ENCODE measurements around the gene ITGA7. TPM values are rescaled to one million over a fixed set of nuclear protein-coding genes. Genes with fewer than 3 reads are reported as not detected.

Gene ITGA7
- total RNA-seq, 1 donor from 2014 or later: 23.6 TPM

DNA sequence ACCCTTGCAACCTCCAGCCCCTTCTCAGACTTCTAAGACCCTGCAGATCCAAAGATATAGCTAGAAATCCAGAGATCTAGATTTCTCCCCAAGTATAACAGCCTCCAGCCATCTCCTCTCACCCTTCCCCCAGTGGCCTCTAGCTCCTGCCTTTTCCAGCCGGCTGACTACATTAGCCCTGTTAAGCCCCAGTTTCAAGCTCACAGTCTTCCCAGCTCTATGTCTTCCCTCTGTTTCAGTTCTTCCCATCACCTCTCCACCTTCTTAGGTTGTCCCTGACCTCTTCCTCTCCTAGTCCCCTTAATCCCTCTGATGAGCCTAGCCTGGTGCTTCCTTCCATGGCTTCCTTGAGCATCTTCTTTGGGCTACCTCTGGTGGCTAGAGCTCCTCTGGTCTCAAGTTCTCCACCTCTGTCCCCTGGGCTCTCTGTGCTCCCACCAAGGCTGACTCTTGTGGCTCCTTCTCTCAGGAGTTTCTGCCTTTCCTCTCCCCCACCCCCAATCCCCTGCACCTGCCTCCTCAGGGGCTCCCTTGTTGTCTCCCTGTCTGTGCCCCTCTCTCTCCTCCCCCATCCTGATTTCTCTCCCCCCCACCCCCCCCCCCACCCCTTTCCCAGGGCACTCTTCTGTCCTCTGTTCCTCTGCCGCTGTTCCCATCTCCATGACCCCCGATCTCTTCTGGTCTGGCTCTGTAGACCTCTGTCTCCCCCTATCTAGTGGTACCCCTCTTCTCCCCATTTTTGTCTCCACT is 34.4 kb upstream of the ITGA7 start:
- no peak for DNase-seq (ENCODE audit: extremely low spot score in 2 of 2)
- intact Hi-C loops (cut with DNase I): loop anchor here (10.0 kb wide), 1 partner anchor 53 kb away; no protein-coding TSS in a partner anchor
- H3K4me1 ChIP-seq: peaks cover 50% of the 10 kb centered on the region

DNA sequence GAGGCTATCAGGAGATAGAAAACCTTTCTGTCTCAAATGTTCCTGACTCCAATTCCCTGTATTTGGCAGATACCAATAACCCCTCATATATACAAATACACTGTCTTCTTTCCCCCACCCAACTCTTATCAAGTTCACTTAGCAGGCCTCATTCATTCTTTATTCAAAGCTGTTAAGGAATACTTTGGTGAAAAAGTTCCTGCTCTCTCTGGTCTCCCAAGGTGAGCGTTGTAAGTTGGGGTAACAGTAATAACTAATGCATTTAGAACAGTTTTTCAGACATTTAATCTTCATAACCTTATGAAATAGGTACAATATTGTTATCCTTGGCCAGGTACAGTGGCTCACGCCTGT is 31.3 kb upstream of the ITGA7 start:
- Histone ChIP-seq H3K4me1 (peaks cover 32% of the 10 kb centered on the region), H3K9me3 (no peaks in the 10 kb centered on the region), H3K27me3 (no peaks in the 10 kb centered on the region), H3K36me3 (no peaks in the 10 kb centered on the region), H3K27ac (no peak overlapping the region), H3K4me3 (peak overlapping the region; percentile 50 to 60)
- intact Hi-C loops (cut with DNase I): no loop called here
- no peak for DNase-seq (ENCODE audit: extremely low spot score in 2 of 2)
- TF ChIP-seq, protein P1, sequence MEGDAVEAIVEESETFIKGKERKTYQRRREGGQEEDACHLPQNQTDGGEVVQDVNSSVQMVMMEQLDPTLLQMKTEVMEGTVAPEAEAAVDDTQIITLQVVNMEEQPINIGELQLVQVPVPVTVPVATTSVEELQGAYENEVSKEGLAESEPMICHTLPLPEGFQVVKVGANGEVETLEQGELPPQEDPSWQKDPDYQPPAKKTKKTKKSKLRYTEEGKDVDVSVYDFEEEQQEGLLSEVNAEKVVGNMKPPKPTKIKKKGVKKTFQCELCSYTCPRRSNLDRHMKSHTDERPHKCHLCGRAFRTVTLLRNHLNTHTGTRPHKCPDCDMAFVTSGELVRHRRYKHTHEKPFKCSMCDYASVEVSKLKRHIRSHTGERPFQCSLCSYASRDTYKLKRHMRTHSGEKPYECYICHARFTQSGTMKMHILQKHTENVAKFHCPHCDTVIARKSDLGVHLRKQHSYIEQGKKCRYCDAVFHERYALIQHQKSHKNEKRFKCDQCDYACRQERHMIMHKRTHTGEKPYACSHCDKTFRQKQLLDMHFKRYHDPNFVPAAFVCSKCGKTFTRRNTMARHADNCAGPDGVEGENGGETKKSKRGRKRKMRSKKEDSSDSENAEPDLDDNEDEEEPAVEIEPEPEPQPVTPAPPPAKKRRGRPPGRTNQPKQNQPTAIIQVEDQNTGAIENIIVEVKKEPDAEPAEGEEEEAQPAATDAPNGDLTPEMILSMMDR (IDR thresholded peaks at IDR 0.05): no peak
- TF ChIP-seq POLR2A (IDR thresholded peaks at IDR 0.05) (no peak), POLR2AphosphoS5 (IDR thresholded peaks at IDR 0.05; ENCODE audit: insufficient read depth in 1 of 2, low read depth in 1 of 2) (no peak)

More for the DNA sequence above, 34.4 kb upstream of the ITGA7 start:
- peak overlapping the region; percentile 59 to 63 for H3K4me3 ChIP-seq
- H3K9me3 ChIP-seq: no peaks in the 10 kb centered on the region
- no peak for TF ChIP-seq POLR2AphosphoS5 (IDR thresholded peaks at IDR 0.05; ENCODE audit: insufficient read depth in 1 of 2, low read depth in 1 of 2)
- TF ChIP-seq, protein P1 (IDR thresholded peaks at IDR 0.05): no peak
- TF ChIP-seq POLR2A (IDR thresholded peaks at IDR 0.05): no peak
- no peaks in the 10 kb centered on the region for H3K36me3 ChIP-seq
- no peaks in the 10 kb centered on the region for H3K27me3 ChIP-seq
- peak overlapping the region; percentile 80 for H3K27ac ChIP-seq

DNA sequence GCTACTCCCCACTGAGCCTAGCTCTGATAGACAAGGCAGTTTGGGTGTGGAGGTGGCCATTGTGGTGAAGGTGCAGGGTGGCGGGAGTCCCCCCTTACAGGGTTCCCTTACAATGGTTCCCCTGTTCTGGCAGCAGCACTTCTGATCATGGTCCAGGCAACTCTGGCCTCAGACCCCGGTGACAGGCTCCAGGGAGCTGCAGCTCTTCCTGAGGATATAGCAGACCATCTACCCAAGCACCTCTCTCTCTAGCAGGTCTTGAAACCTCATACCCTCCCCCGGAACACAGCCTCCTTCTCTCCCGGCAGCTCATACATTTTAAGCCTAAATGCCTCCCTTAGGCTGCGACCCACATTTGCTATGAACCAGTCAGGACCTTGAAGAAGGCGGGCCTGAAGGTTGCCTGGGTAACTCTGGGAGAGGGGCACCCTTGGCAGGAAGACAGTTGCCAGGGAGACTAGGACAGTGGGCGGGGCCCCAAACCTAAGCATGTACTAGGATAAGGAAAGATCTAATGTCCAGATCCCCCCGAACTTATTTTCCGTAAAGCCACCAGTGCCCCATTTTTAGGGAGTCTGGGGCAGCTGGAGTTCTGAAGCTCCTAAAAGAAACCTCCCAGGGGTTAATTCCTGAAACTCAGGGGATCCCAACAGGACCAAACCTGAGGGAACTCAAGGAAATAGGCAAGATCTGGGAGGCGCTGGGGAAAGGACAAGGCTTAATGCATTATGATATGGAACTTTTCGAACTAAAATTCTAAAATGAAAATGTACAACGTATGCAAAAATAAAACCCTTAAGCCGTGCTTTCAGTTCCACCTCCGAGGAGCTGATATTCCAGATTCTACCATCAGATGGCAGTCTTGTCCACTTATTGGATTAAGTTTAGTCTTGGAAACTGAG is 30.7 kb upstream of the ITGA7 start:
- Histone ChIP-seq H3K9me3 (no peaks in the 10 kb centered on the region), H3K36me3 (no peaks in the 10 kb centered on the region), H3K4me1 (peaks cover 26% of the 10 kb centered on the region), H3K4me3 (peak overlapping the region; percentile 50 to 60), H3K27ac (peak overlapping the region; percentile 85), H3K27me3 (no peaks in the 10 kb centered on the region)
- no peak for DNase-seq (ENCODE audit: extremely low spot score in 2 of 2)
- intact Hi-C loops (cut with DNase I): no loop called here
- TF ChIP-seq, protein P1 (IDR thresholded peaks at IDR 0.05): peak; percentile 80 to 95 (median 81)
- TF ChIP-seq POLR2AphosphoS5 (IDR thresholded peaks at IDR 0.05; ENCODE audit: insufficient read depth in 1 of 2, low read depth in 1 of 2) (peak in 1 of 2 donors; percentile 72), POLR2A (IDR thresholded peaks at IDR 0.05) (no peak)

DNA sequence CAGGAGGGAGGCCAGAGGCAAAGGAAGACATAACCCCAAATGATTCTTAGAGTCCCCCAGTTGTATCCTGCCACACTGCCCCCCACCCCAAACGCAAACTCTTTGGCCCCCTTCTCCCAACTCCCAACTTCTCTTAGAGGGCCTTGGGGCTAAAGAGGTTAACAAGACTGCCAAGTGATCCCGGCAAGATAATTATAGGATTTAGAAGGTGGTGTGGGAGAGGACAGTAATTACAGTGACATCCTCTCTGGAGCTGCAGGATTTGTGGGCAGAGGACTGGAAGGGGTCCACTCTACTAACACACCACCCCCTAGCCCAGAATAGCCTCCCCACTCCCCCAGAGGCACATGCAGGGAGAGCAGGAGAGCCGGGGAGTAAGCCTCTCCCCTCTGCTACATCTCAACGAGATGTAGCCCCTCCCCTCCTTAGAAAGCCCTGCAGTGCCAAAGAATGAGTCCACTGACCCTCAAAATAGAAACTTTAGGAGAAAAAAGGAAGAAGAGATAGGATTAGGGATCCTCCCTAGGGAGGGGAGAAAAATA is 29.9 kb upstream of the ITGA7 start:
- no peaks in the 10 kb centered on the region for H3K27me3 ChIP-seq
- peak overlapping the region; percentile 85 for H3K27ac ChIP-seq
- no peaks in the 10 kb centered on the region for H3K36me3 ChIP-seq
- H3K4me3 ChIP-seq: peak overlapping the region; percentile 50 to 60
- DNase-seq (ENCODE audit: extremely low spot score in 2 of 2): no peak
- TF ChIP-seq POLR2AphosphoS5 (IDR thresholded peaks at IDR 0.05; ENCODE audit: insufficient read depth in 1 of 2, low read depth in 1 of 2) (no peak), POLR2A (IDR thresholded peaks at IDR 0.05) (no peak)
- TF ChIP-seq, protein P1 (IDR thresholded peaks at IDR 0.05): no peak
- H3K4me1 ChIP-seq: peaks cover 25% of the 10 kb centered on the region
- intact Hi-C loops (cut with DNase I): loop anchor here (2.0 kb wide), 1 partner anchor 203 kb away; no protein-coding TSS in a partner anchor
- H3K9me3 ChIP-seq: no peaks in the 10 kb centered on the region
